ENCODE measurements around the gene IL7R. TPM values are rescaled to one million over a fixed set of nuclear protein-coding genes. Genes with fewer than 3 reads are reported as not detected.

Gene IL7R
- total RNA-seq, 1 experiment from 2014 or later: not detected

DNA sequence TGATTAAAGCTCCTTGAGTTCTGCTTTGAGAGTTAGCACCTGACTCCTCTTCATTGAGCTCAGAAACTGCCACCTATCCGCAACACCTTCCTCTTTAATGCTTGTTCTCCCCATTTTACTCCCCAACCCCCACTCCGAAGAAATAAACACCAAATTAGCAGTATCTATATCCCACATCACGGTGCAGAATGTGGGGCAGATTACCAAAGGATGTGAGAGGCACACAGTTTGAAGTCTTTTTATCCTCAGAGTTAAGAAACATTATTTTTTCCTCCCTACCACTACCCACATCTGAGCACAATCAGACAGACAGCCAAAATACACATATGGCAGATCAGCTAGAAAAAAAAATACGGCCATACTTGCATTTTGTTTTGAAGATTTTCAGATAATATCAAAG lies 26.1 kb upstream of the IL7R start:
- no peak overlapping the region for H2BK15ac ChIP-seq (ENCODE audit: low read depth, low read length)
- no peak overlapping the region for H3K56ac ChIP-seq (ENCODE audit: insufficient read length, low read depth, low read length)
- H3K4ac ChIP-seq (ENCODE audit: low read depth, low read length): no peak overlapping the region
- no peak overlapping the region for H2BK12ac ChIP-seq (ENCODE audit: insufficient read length, low read depth, low read length)
- no peak for DNase-seq
- no peak overlapping the region for H4K8ac ChIP-seq (replicated peaks; ENCODE audit: insufficient read length, low read depth, low read length)
- no peaks in the 10 kb centered on the region for H3K79me1 ChIP-seq (ENCODE audit: insufficient read depth, low read depth, low read length, poor library complexity, severe bottlenecking)
- H4K20me1 ChIP-seq (ENCODE audit: control insufficient read depth, insufficient read depth, insufficient read length): no peaks in the 10 kb centered on the region
- no peak overlapping the region for H3K18ac ChIP-seq (ENCODE audit: insufficient read length, low read depth, low read length)
- no peak overlapping the region for H3K14ac ChIP-seq (ENCODE audit: insufficient read depth, low read length)
- no peaks in the 10 kb centered on the region for H3K79me2 ChIP-seq (ENCODE audit: insufficient read depth, low read length)
- no peak overlapping the region for H3K27ac ChIP-seq (ENCODE audit: insufficient read length, low read depth, low read length)
- no peak overlapping the region for H2AFZ ChIP-seq (ENCODE audit: low read length)
- TF ChIP-seq, protein P1, sequence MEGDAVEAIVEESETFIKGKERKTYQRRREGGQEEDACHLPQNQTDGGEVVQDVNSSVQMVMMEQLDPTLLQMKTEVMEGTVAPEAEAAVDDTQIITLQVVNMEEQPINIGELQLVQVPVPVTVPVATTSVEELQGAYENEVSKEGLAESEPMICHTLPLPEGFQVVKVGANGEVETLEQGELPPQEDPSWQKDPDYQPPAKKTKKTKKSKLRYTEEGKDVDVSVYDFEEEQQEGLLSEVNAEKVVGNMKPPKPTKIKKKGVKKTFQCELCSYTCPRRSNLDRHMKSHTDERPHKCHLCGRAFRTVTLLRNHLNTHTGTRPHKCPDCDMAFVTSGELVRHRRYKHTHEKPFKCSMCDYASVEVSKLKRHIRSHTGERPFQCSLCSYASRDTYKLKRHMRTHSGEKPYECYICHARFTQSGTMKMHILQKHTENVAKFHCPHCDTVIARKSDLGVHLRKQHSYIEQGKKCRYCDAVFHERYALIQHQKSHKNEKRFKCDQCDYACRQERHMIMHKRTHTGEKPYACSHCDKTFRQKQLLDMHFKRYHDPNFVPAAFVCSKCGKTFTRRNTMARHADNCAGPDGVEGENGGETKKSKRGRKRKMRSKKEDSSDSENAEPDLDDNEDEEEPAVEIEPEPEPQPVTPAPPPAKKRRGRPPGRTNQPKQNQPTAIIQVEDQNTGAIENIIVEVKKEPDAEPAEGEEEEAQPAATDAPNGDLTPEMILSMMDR (conservative IDR thresholded peaks at IDR 0.05): no peak
- H2BK120ac ChIP-seq (ENCODE audit: low read depth, low read length, poor library complexity, severe bottlenecking): no peak overlapping the region
- Mint-ChIP-seq H3K27ac (no peak overlapping the region), H3K4me1 (no peaks in the 10 kb centered on the region), H3K36me3 (ENCODE audit: insufficient read depth in 1 of 3, low read depth in 3 of 3) (no peaks in the 10 kb centered on the region), H3K4me3 (no peak overlapping the region), H3K27me3 (ENCODE audit: low read depth) (peaks cover 10% of the 10 kb centered on the region), H3K9me3 (no peaks in the 10 kb centered on the region)
- no peak overlapping the region for H2BK5ac ChIP-seq (ENCODE audit: insufficient read length, low read length)
- H3K9me3 ChIP-seq (ENCODE audit: control insufficient read depth, low read depth, low read length): no peaks in the 10 kb centered on the region
- H4K5ac ChIP-seq (ENCODE audit: insufficient read length, low read depth, low read length): no peak overlapping the region
- H3K4me2 ChIP-seq (ENCODE audit: insufficient read depth, insufficient read length, low read length): no peak overlapping the region
- H2BK20ac ChIP-seq (ENCODE audit: low read depth, low read length, poor library complexity, severe bottlenecking): no peak overlapping the region
- no peak overlapping the region for H2AK5ac ChIP-seq (ENCODE audit: insufficient read length, low read length)
- no peaks in the 10 kb centered on the region for H3K4me1 ChIP-seq (ENCODE audit: insufficient read depth, low read length)
- WGBS (ENCODE audit: extremely low coverage, insufficient read length, low lambda C conversion rate): no CpG with 5 or more reads among the region's 4 CpGs
- no peaks in the 10 kb centered on the region for H3K23me2 ChIP-seq (ENCODE audit: insufficient read length, low read depth, low read length, poor library complexity, severe bottlenecking)
- H4K91ac ChIP-seq (ENCODE audit: insufficient read length, low read depth, low read length): no peak overlapping the region
- H3K27me3 ChIP-seq (ENCODE audit: insufficient read depth, low read length): no peaks in the 10 kb centered on the region
- no peak overlapping the region for H3K9ac ChIP-seq (ENCODE audit: extremely low read depth, insufficient read length, low read length)
- no peak overlapping the region for H3K23ac ChIP-seq (ENCODE audit: insufficient read length, low read depth, low read length)
- H3T11ph ChIP-seq (ENCODE audit: low read length): no peak overlapping the region
